ENCODE results near the gene ENO1. TPM values are rescaled to one million over a fixed set of nuclear protein-coding genes. Genes with fewer than 3 reads are reported as not detected.

The ENO1 gene
- total RNA-seq, 1 experiment from 2014 or later, result 2,334 TPM

GRCh38 chr1:8910914-8911313 lies 32.4 kb upstream of the ENO1 start:
- CTCF ChIA-PET, result interaction anchor here (1.1 kb wide), 1 partner anchor 94 kb away, joined by 4 read pairs; no protein-coding TSS in a partner anchor
- no peaks in the 10 kb centered on the region for H3K9me3 ChIP-seq (ENCODE audit: control insufficient read depth in 1 of 2, insufficient read depth in 1 of 2, low read depth in 1 of 2, low read length in 2 of 2)
- ATAC-seq, result no peak
- H3K4me1 ChIP-seq (ENCODE audit: control insufficient read depth in 1 of 2, insufficient read depth in 2 of 2, low read length in 2 of 2), result peaks cover 1 to 2% of the 10 kb centered on the region in 2 experiments
- no peaks in the 10 kb centered on the region for H3K9me2 ChIP-seq (ENCODE audit: insufficient read depth)
- H3K4me2 ChIP-seq (ENCODE audit: low read length), result no peak overlapping the region
- intact Hi-C loops (cut with micrococcal nuclease), result no loop called here
- no TSS peak for BruUV-seq (replicated peaks)
- H3K4me3 ChIP-seq (replicated peaks in 1 of 2; ENCODE audit: low read depth in 1 of 2, low read length in 2 of 2), result no peak overlapping the region
- RAD21 ChIA-PET (ENCODE audit: low non-redundant PET in 1 of 2, low total read pairs in 2 of 2, uncharacterized antibody in 2 of 2, unreplicated experiment in 2 of 2), result no interaction called here
- no peak overlapping the region for H3K9ac ChIP-seq (ENCODE audit: low read length)
- no peak overlapping the region for H3K27ac ChIP-seq (ENCODE audit: low read depth, low read length)
- no peak for TF ChIP-seq ZBTB33 (IDR thresholded peaks at IDR 0.05; ENCODE audit: extremely low read depth, insufficient replicate concordance, low read length)
- TF ChIP-seq CEBPB (IDR thresholded peaks at IDR 0.05; ENCODE audit: low read depth), result no peak
- no peaks in the 10 kb centered on the region; the same call in 1 of the 2 replicates for H3K27me3 ChIP-seq (ENCODE audit: insufficient read depth, low read length)
- POLR2A ChIA-PET, result interaction anchor here (0.8 kb wide), 1 partner anchor 32 kb away, joined by 3 read pairs; the partner anchor contains the start of gene ENO1
- no peaks in the 10 kb centered on the region for H3K36me3 ChIP-seq (ENCODE audit: control insufficient read depth in 1 of 2, insufficient read depth in 2 of 2, low read length in 2 of 2)
- H4K20me1 ChIP-seq (ENCODE audit: insufficient read depth), result no peaks in the 10 kb centered on the region
- no peak overlapping the region for H2AFZ ChIP-seq (ENCODE audit: low read depth, low read length, poor library complexity, severe bottlenecking)
- DNase-seq (ENCODE audit: low read depth, low spot score), result no peak
- no peaks in the 10 kb centered on the region for H3K79me2 ChIP-seq (ENCODE audit: insufficient read depth, low read length)

- BruUV-seq (replicated peaks), result no TSS peak
- Histone ChIP-seq H3K27me3 (ENCODE audit: insufficient read depth, low read length) (no peaks in the 10 kb centered on the region; the same call in 1 of the 2 replicates), H3K4me3 (replicated peaks in 1 of 2; ENCODE audit: low read depth in 1 of 2, low read length in 2 of 2) (no peak overlapping the region), H2AFZ (ENCODE audit: low read depth, low read length, poor library complexity, severe bottlenecking) (no peak overlapping the region), H3K36me3 (ENCODE audit: control insufficient read depth in 1 of 2, insufficient read depth in 2 of 2, low read length in 2 of 2) (no peaks in the 10 kb centered on the region), H3K79me2 (ENCODE audit: insufficient read depth, low read length) (no peaks in the 10 kb centered on the region), H4K20me1 (ENCODE audit: insufficient read depth) (no peaks in the 10 kb centered on the region), H3K4me1 (ENCODE audit: control insufficient read depth in 1 of 2, insufficient read depth in 2 of 2, low read length in 2 of 2) (peaks cover 6 to 8% of the 10 kb centered on the region in 2 experiments), H3K9ac (ENCODE audit: low read length) (no peak overlapping the region), H3K27ac (ENCODE audit: low read depth, low read length) (no peak overlapping the region), H3K9me3 (ENCODE audit: control insufficient read depth in 1 of 2, insufficient read depth in 1 of 2, low read depth in 1 of 2, low read length in 2 of 2) (no peaks in the 10 kb centered on the region), H3K4me2 (ENCODE audit: low read length) (no peak overlapping the region), H3K9me2 (ENCODE audit: insufficient read depth) (no peaks in the 10 kb centered on the region)
- ChIA-PET POLR2A (no interaction called here), CTCF (interaction anchor here (1.1 kb wide), 1 partner anchor 95 kb away, joined by 4 read pairs; no protein-coding TSS in a partner anchor), RAD21 (ENCODE audit: low non-redundant PET in 1 of 2, low total read pairs in 2 of 2, uncharacterized antibody in 2 of 2, unreplicated experiment in 2 of 2) (no interaction called here)
- ATAC-seq, result peak; percentile 44; the same call in 1 of the 2 replicates
- intact Hi-C loops (cut with micrococcal nuclease), result no loop called here
- TF ChIP-seq ZNF274 (IDR thresholded peaks at IDR 0.05; ENCODE audit: low read depth, low read length) (no peak), YY1 (IDR thresholded peaks at IDR 0.05; ENCODE audit: extremely low read depth, insufficient replicate concordance, low read depth, low read length) (no peak), MAX (IDR thresholded peaks at IDR 0.05) (no peak), CTCF (IDR thresholded peaks at IDR 0.05 in 2 of 3, conservative IDR thresholded peaks at IDR 0.05 in 1 of 3; ENCODE audit: borderline replicate concordance in 1 of 3, insufficient read depth in 1 of 3, low read depth in 2 of 3, low read length in 2 of 3) (peak in 2 of 3 experiments; percentile 5 to 12; a peak in 1 of 6 replicates)
- DNase-seq (ENCODE audit: low read depth, low spot score), result no peak
Measured at GRCh38 chr1:8910331-8910730, 31.8 kb upstream of the ENO1 start.

All from HCT116 (cell line).